H9 (cell line): ENCODE data around the gene TMEM229A. TPM values are rescaled to one million over a fixed set of nuclear protein-coding genes. Genes with fewer than 3 reads are reported as not detected.

Experiments
- DNase-seq: peaks from one replicate; pipeline ENCODE4 v3.0.0-alpha.2; 2017
- H2AFZ ChIP-seq: one replicate; pipeline ENCODE4 v1.6.1; 2013; ENCODE audit warnings: mild to moderate bottlenecking, low read length, control low read depth, moderate library complexity
- H2AK5ac ChIP-seq: 2 replicates; pipeline ENCODE4 v1.6.1; 2013; ENCODE audit warnings: low read length, control low read depth, mixed read lengths; ENCODE audit not compliant: insufficient read length
- H2BK120ac ChIP-seq: one replicate; pipeline ENCODE4 v1.6.1; 2013; ENCODE audit warnings: low read depth, mild to moderate bottlenecking, low read length, control low read depth, inconsistent platforms; ENCODE audit not compliant: poor library complexity, severe bottlenecking
- H2BK12ac ChIP-seq: 2 replicates; pipeline ENCODE4 v1.6.1; 2013; ENCODE audit warnings: low read length, control low read depth, mixed read lengths, low read depth; ENCODE audit not compliant: insufficient read length
- H2BK15ac ChIP-seq: 2 replicates; pipeline ENCODE4 v1.6.1; 2013; ENCODE audit warnings: low read depth, low read length, control low read depth
- H2BK20ac ChIP-seq: one replicate; pipeline ENCODE4 v1.6.1; 2013; ENCODE audit warnings: low read depth, mild to moderate bottlenecking, low read length, control low read depth, inconsistent platforms; ENCODE audit not compliant: poor library complexity, severe bottlenecking
- H2BK5ac ChIP-seq: 2 replicates; pipeline ENCODE4 v1.6.1; 2013; ENCODE audit warnings: low read length, control low read depth, mixed read lengths; ENCODE audit not compliant: insufficient read length
- H3K14ac ChIP-seq: 2 replicates; pipeline ENCODE4 v1.6.1; 2013; ENCODE audit warnings: low read length, control low read depth; ENCODE audit not compliant: insufficient read depth
- H3K18ac ChIP-seq: 2 replicates; pipeline ENCODE4 v1.6.1; 2013; ENCODE audit warnings: low read depth, mild to moderate bottlenecking, mixed read lengths, low read length, control low read depth; ENCODE audit not compliant: insufficient read length
- H3K23ac ChIP-seq: 2 replicates; pipeline ENCODE4 v1.6.1; 2013; ENCODE audit warnings: low read length, control low read depth, mixed read lengths, low read depth; ENCODE audit not compliant: insufficient read length
- H3K23me2 ChIP-seq: 2 replicates; pipeline ENCODE4 v1.6.1; 2013; ENCODE audit warnings: low read depth, mild to moderate bottlenecking, mixed read lengths, low read length, control low read depth; ENCODE audit not compliant: insufficient read length, poor library complexity, severe bottlenecking
- H3K27ac ChIP-seq: 2 replicates; pipeline ENCODE4 v1.5.1; 2013; ENCODE audit warnings: low read length, control low read depth, mixed read lengths, low read depth; ENCODE audit not compliant: insufficient read length
- H3K27me3 ChIP-seq: 2 replicates; pipeline ENCODE4 v1.6.1; 2013; ENCODE audit warnings: low read length, control low read depth, inconsistent platforms; ENCODE audit not compliant: insufficient read depth
- H3K4ac ChIP-seq: 2 replicates; pipeline ENCODE4 v1.6.1; 2013; ENCODE audit warnings: low read depth, mild to moderate bottlenecking, control low read depth, inconsistent platforms, low read length, moderate library complexity
- H3K4me1 ChIP-seq: 2 replicates; pipeline ENCODE4 v1.6.1; 2013; ENCODE audit warnings: low read length, control low read depth, inconsistent platforms; ENCODE audit not compliant: insufficient read depth
- H3K4me2 ChIP-seq: 2 replicates; pipeline ENCODE4 v1.6.1; 2013; ENCODE audit warnings: low read length, control low read depth, mixed read lengths; ENCODE audit not compliant: insufficient read length, insufficient read depth
- H3K56ac ChIP-seq: 2 replicates; pipeline ENCODE4 v1.6.1; 2013; ENCODE audit warnings: low read depth, mild to moderate bottlenecking, mixed read lengths, low read length, control low read depth; ENCODE audit not compliant: insufficient read length
- H3K79me1 ChIP-seq: 2 replicates; pipeline ENCODE4 v1.6.1; 2013; ENCODE audit warnings: low read depth, mild to moderate bottlenecking, moderate library complexity, low read length, control low read depth, inconsistent platforms; ENCODE audit not compliant: insufficient read depth, poor library complexity, severe bottlenecking
- H3K79me2 ChIP-seq: 2 replicates; pipeline ENCODE4 v1.6.1; 2013; ENCODE audit warnings: low read length, control low read depth, inconsistent platforms; ENCODE audit not compliant: insufficient read depth
- H3K9ac ChIP-seq: 2 replicates; pipeline ENCODE4 v1.6.1; 2013; ENCODE audit warnings: low read length, control low read depth, mixed read lengths; ENCODE audit not compliant: insufficient read length; ENCODE audit errors: extremely low read depth
- H3K9me3 ChIP-seq: one replicate; pipeline ENCODE4 v1.6.1; 2013; ENCODE audit warnings: low read depth, low read length, inconsistent platforms; ENCODE audit not compliant: control insufficient read depth
- H3T11ph ChIP-seq: one replicate; pipeline ENCODE4 v1.6.1; 2013; ENCODE audit warnings: mild to moderate bottlenecking, low read length, control low read depth, inconsistent platforms
- H4K20me1 ChIP-seq: one replicate; pipeline ENCODE4 v1.6.1; 2013; ENCODE audit not compliant: control insufficient read depth, insufficient read length, insufficient read depth
- H4K5ac ChIP-seq: 2 replicates; pipeline ENCODE4 v1.6.1; 2013; ENCODE audit warnings: low read depth, mild to moderate bottlenecking, mixed read lengths, low read length, control low read depth; ENCODE audit not compliant: insufficient read length
- H4K8ac ChIP-seq: replicated peaks from 2 replicates; pipeline ENCODE4 v1.6.1; 2013; ENCODE audit warnings: low read length, control low read depth, mixed read lengths, low read depth; ENCODE audit not compliant: insufficient read length
- H4K91ac ChIP-seq: 2 replicates; pipeline ENCODE4 v1.6.1; 2013; ENCODE audit warnings: low read depth, mild to moderate bottlenecking, moderate library complexity, mixed read lengths, low read length, control low read depth; ENCODE audit not compliant: insufficient read length
- H3K27ac Mint-ChIP-seq, 3 experiments: 2 replicates in 2 of 3; 3 replicates in 1 of 3; pipeline ENCODE4 v1.8.0; 2020 to 2021; ENCODE audit warnings: mixed read lengths in 3 of 3, mild to moderate bottlenecking in 1 of 3, moderate library complexity in 1 of 3
- H3K27me3 Mint-ChIP-seq: 2 replicates; pipeline ENCODE4 v1.8.0; 2021; ENCODE audit warnings: low read depth, mild to moderate bottlenecking, moderate library complexity, mixed read lengths
- H3K36me3 Mint-ChIP-seq, 3 experiments: 2 replicates in 2 of 3; 3 replicates in 1 of 3; pipeline ENCODE4 v1.8.0; 2020 to 2021; ENCODE audit warnings: low read depth in 3 of 3, mixed read lengths in 3 of 3; ENCODE audit not compliant: insufficient read depth in 1 of 3
- H3K4me1 Mint-ChIP-seq, 2 experiments: 2 replicates each; pipeline ENCODE4 v1.8.0; 2020; ENCODE audit warnings: mixed read lengths in 2 of 2
- H3K4me3 Mint-ChIP-seq, 2 experiments: 2 replicates in 1 of 2; 3 replicates in 1 of 2; pipeline ENCODE4 v1.8.0; 2020 to 2021; ENCODE audit warnings: mild to moderate bottlenecking in 2 of 2, mixed read lengths in 2 of 2, moderate library complexity in 1 of 2
- H3K9me3 Mint-ChIP-seq, 2 experiments: 2 replicates in 1 of 2; 3 replicates in 1 of 2; pipeline ENCODE4 v1.8.0; 2020; ENCODE audit warnings: mild to moderate bottlenecking in 2 of 2, mixed read lengths in 2 of 2, moderate library complexity in 1 of 2
- CTCF ChIP-seq: fragments of 200-600 bp; sonication (generic); conservative IDR thresholded peaks from 3 replicates; pipeline ENCODE4 v1.8.0; 2021; ENCODE audit warnings: antibody characterized with exemption, mild to moderate bottlenecking
- WGBS: extraction: QIAGEN DNeasy Blood & Tissue Kit; methylation state at CpG from one replicate; pipeline ENCODE4 v1.1.7; 2013; ENCODE audit warnings: missing lambda C conversion rate, low lambda C conversion rate, mixed read lengths; ENCODE audit not compliant: insufficient read length; ENCODE audit errors: extremely low coverage; 5-methylcytosine and 5-hydroxymethylcytosine counted together
- total RNA-seq: library from RNA; stranded (reverse); gene quantifications from 2 replicates; pipeline ENCODE4 v1.2.1, GENCODE V29; 2021

The TMEM229A gene
- total RNA-seq, 1 experiment from 2014 or later: 0.37 TPM

GRCh38 chr7:123987445-123987844, 45.4 kb downstream of the TMEM229A start:
- Histone ChIP-seq H2AK5ac (no peak overlapping the region), H4K91ac (no peak overlapping the region), H3K4me2 (no peak overlapping the region), H3K4me1 (no peaks in the 10 kb centered on the region), H3K23me2 (no peaks in the 10 kb centered on the region), H3K27ac (no peak overlapping the region), H3K79me1 (no peaks in the 10 kb centered on the region), H4K8ac (no peak overlapping the region), H3K23ac (no peak overlapping the region), H4K5ac (no peak overlapping the region), H3K18ac (no peak overlapping the region), H2BK15ac (no peak overlapping the region), H3K4ac (no peak overlapping the region), H3K79me2 (no peaks in the 10 kb centered on the region), H3K14ac (no peak overlapping the region), H2BK120ac (no peak overlapping the region), H4K20me1 (no peaks in the 10 kb centered on the region), H3K9ac (no peak overlapping the region), H2BK20ac (no peak overlapping the region), H3T11ph (no peak overlapping the region), H3K9me3 (no peaks in the 10 kb centered on the region), H2BK5ac (no peak overlapping the region), H2BK12ac (no peak overlapping the region), H3K56ac (no peak overlapping the region), H3K27me3 (no peaks in the 10 kb centered on the region), H2AFZ (no peak overlapping the region)
- Mint-ChIP-seq H3K27ac (no peak overlapping the region), H3K4me1 (peaks cover 0 to 9% of the 10 kb centered on the region in 2 experiments; a peak in 2 of 4 replicates), H3K27me3 (no peaks in the 10 kb centered on the region), H3K36me3 (no peaks in the 10 kb centered on the region; a peak in 2 of 7 replicates), H3K4me3 (no peak overlapping the region), H3K9me3 (peaks cover 1 to 3% of the 10 kb centered on the region in 2 experiments; a peak in 3 of 5 replicates)
- DNase-seq: no peak
- no peak for TF ChIP-seq CTCF
- no CpG with 5 or more reads among the region's 2 CpGs for WGBS

Other genes starting within 250 kb of the TMEM229A start
- not detected in 2 replicates for gene HYAL4, start 187.9 kb downstream of the TMEM229A start, total RNA-seq
- not detected in 2 replicates for gene SPAM1, start 107.8 kb downstream of the TMEM229A start, total RNA-seq